ENCODE measurements around the gene NAV2.
A peak's percentile ranks its signal among the peaks of the same experiment; 100 is the strongest.

NAV2 gene, protein sequence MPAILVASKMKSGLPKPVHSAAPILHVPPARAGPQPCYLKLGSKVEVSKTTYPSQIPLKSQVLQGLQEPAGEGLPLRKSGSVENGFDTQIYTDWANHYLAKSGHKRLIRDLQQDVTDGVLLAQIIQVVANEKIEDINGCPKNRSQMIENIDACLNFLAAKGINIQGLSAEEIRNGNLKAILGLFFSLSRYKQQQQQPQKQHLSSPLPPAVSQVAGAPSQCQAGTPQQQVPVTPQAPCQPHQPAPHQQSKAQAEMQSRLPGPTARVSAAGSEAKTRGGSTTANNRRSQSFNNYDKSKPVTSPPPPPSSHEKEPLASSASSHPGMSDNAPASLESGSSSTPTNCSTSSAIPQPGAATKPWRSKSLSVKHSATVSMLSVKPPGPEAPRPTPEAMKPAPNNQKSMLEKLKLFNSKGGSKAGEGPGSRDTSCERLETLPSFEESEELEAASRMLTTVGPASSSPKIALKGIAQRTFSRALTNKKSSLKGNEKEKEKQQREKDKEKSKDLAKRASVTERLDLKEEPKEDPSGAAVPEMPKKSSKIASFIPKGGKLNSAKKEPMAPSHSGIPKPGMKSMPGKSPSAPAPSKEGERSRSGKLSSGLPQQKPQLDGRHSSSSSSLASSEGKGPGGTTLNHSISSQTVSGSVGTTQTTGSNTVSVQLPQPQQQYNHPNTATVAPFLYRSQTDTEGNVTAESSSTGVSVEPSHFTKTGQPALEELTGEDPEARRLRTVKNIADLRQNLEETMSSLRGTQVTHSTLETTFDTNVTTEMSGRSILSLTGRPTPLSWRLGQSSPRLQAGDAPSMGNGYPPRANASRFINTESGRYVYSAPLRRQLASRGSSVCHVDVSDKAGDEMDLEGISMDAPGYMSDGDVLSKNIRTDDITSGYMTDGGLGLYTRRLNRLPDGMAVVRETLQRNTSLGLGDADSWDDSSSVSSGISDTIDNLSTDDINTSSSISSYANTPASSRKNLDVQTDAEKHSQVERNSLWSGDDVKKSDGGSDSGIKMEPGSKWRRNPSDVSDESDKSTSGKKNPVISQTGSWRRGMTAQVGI (N-terminal part only)

DNA sequence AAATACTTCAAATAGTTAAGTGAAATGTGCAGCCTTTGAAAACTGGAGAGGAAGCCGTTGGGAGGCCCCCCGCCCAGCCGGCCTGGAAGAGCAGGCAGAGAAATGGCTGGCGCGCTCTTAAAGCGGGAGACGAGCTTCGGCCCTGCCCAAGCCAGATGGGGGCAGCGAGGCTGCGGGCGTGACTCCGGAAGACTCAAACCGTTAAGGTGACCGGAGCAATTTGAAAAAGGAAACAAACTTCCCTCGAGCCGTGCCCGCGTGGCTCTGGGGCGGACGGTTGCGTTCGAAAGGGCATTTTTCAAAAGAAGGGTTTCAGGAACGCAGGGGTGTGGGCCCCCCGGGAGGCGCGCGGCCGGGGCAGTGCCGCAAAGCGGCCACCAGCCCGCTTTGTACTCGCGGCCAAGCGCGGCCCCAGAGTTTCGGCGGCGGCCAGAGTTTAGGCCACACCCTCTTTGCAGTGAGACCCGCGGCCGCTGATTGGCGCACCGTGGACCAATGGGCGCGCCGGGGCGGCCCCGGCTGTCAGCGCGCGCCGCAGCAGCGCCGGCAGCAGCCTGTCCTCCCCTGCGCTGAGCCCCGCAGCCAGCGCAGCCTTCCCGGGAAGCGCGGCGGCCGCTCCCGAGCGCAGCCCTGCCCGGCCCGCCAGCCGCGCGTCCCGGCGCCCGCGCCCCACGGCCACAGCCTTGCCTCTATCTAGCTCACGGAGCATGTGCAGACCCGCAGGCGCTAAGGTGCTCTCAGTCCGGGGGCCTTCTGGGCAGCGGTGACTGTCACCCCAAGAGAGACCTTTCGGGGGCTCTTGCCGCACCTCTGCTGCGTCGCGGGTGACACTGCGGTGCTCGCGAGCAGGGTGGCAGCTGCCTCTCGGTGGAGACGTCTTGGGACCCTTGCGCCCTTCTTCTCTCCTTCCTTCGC, at the start of gene NAV2:
Gene NAV2 (plus strand): TSS at position 557 of the 915 bp plus-strand sequence. CDS start 859 bp downstream, outside the sequence.
- Histone ChIP-seq H3K9me3 (ENCODE audit: control insufficient read depth, insufficient read depth, low read length) (no peaks in the 10 kb centered on the region), H3K36me3 (ENCODE audit: insufficient read depth, low read length) (no peaks in the 10 kb centered on the region), H3K9ac (ENCODE audit: low read depth, low read length) (peak within 1 kb of the TSS; percentile 72), H3K4me1 (ENCODE audit: insufficient read depth, low read length) (peaks cover 11% of the 10 kb centered on the region)

DNA sequence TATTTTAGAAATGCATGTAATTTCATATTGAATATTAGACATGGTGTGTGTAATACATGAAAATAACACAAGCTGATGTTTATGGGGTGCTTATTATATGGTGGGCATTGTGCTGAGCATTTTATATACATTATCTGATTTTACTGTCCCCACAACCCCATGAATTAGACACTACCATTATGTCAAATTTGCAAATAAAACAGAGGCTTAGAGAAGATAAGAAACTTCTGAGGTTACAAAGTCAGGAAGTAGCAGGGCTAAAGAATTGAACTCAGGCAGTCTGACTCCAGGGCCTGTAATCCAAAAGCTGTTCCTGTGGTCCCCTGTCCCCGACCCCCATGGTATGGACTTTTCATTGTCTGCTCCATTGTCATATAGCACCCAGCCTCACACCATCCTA, 49.4 kb upstream of the NAV2 start:
- Histone ChIP-seq H3K9me3 (ENCODE audit: control insufficient read depth, insufficient read depth, low read length) (no peaks in the 10 kb centered on the region), H3K4me1 (ENCODE audit: insufficient read depth, low read length) (peaks cover 11% of the 10 kb centered on the region; the same call in 1 of the 2 replicates), H3K36me3 (ENCODE audit: insufficient read depth, low read length) (no peaks in the 10 kb centered on the region), H3K9ac (ENCODE audit: low read depth, low read length) (no peak overlapping the region)

DNA sequence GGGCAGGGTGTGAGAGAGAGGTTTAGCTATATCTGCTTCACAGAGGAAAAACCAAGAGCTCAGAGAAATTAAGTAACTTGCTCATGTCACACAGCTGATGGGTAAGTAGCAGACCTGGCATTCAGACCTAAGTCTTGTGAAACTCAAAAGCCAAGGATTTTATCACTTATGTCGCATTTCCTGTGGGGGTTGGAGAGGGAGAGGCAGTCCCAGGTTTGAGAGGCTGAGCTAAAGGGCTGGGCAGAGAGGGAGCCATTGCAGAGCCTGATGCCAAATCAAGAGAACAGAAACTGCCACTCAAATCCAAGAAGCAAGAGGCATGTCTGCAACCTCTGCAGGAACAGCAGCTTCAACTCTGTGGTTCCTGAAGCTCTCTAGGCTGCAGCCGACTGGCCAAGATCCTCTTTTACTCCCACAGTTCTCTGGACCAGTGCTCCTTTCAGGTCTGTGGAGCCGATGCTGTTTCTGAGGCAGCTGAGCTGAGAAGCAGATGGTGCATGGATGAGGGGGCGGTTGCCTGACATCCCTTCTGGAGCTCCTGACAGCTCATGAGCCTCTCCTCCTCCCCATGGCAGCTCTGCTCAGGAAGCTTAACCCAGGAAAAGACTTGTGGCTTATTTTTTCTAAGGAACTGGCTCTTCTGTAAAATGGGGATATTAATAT, 47.6 kb upstream of the NAV2 start:
- no peaks in the 10 kb centered on the region for H3K36me3 ChIP-seq (ENCODE audit: insufficient read depth, low read length)
- no peak overlapping the region for H3K9ac ChIP-seq (ENCODE audit: low read depth, low read length)
- H3K4me1 ChIP-seq (ENCODE audit: insufficient read depth, low read length), result peaks cover 11% of the 10 kb centered on the region; the same call in 1 of the 2 replicates
- no peaks in the 10 kb centered on the region for H3K9me3 ChIP-seq (ENCODE audit: control insufficient read depth, insufficient read depth, low read length)

DNA sequence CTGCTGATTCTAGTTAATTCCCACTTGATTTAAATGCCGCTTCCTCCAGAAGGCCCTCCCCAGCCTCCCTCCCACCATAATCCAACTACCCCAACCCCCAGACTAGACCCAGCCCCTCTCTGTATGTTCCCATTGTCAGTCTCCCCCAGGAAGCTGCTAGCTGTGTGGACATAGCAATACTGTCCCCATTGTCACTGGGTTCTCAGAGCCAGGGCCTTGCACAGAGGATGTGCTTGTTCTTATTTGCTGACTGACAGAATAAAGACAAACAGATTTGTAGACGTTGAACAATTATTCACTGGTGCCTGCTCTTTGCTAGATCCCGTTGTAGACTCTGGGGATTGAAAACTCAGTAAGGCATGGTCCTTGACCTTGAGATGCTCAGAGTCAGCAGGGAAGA, 45.7 kb upstream of the NAV2 start:
- H3K4me1 ChIP-seq (ENCODE audit: insufficient read depth, low read length), result peaks cover 18% of the 10 kb centered on the region
- no peaks in the 10 kb centered on the region for H3K36me3 ChIP-seq (ENCODE audit: insufficient read depth, low read length)
- no peak overlapping the region for H3K9ac ChIP-seq (ENCODE audit: low read depth, low read length)
- H3K9me3 ChIP-seq (ENCODE audit: control insufficient read depth, insufficient read depth, low read length), result no peaks in the 10 kb centered on the region

DNA sequence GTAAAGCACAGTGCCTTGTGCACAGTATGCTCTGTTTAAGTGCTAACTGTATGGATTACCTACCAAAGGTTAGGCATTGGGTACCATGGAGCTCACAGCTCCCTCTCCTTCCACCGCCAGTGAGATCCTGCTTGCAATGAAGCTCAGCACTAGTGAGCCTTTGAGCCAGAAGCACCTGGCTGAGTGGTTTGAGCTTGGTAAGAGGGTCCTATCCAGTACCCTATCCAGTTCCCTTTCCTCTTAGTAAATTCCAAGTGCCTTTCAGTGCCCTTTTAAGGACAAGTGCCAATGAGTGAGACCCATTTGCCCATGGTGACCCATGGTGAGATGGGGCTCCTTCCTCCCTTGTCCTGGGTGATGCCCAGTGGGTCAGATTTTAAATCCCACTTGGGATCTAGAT, 43.1 kb upstream of the NAV2 start:
- H3K9ac ChIP-seq (ENCODE audit: low read depth, low read length), result no peak overlapping the region
- no peaks in the 10 kb centered on the region for H3K9me3 ChIP-seq (ENCODE audit: control insufficient read depth, insufficient read depth, low read length)
- H3K4me1 ChIP-seq (ENCODE audit: insufficient read depth, low read length), result peaks cover 29% of the 10 kb centered on the region
- H3K36me3 ChIP-seq (ENCODE audit: insufficient read depth, low read length), result no peaks in the 10 kb centered on the region

DNA sequence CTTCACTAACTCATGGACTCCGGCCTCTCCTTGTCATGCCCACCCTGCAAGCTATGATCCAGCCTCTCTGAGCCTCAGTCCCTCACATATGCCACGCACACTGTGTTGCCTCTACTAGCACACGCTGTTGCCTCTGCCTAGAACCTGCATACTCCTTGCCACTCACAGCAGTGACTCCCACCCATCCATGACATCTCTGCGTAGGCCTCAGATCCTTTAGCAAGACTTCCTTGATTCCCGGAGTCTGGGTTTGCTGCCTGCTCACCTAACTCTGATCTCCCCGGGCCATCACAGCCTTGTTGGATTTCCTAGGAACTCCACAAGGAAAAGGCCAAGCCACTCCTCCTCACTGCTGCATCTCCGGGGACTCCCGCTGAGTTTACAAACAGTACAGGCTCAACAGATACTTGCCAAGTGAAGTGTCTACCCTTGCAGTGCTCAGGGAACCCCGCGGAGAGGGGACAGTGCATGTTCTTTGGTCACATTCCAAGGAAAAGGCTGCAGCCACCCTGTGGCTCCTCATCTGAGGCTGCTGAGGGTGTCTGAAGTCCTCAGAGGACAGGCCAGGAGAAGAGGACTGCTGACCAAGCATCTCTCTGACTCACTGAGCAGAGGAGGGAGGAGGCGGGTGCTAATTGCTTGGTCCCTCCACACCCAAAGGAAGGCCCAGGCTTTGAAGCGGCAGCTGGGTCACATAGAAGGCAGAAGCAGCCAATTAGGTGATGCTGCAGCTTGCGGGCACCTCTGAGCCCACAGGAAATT, 42.4 kb upstream of the NAV2 start:
- no peak overlapping the region for H3K9ac ChIP-seq (ENCODE audit: low read depth, low read length)
- no peaks in the 10 kb centered on the region for H3K36me3 ChIP-seq (ENCODE audit: insufficient read depth, low read length)
- no peaks in the 10 kb centered on the region for H3K9me3 ChIP-seq (ENCODE audit: control insufficient read depth, insufficient read depth, low read length)
- peaks cover 28% of the 10 kb centered on the region for H3K4me1 ChIP-seq (ENCODE audit: insufficient read depth, low read length)

DNA sequence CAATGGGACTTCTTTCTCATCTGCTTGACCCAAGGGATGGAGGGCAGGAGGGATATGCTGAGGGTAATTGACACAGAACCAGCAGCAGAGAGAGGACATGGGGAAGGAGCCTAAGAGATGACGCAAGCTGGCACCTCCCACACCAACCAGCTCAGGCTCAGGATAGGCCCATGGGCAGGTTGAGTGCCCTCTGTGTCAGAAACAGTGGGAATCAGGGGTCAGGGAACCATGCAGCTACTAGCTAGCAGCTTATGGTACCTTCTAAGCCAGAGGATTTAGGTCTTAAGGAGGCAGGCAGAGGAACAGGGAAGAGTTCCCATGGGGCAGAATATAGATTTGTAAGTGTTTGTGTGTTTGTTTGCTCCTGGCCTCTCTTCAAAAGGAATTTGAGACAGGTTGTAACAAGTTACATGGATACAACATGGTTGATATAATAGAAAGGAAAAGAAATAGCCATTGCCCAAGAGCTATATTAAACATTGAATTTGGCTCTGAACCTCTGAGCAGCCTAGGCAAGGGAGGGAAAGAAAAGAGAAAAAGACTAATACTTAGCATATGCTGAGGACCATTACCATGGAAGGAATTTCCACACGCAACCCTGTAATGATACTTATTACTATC, 39.9 kb upstream of the NAV2 start:
- Histone ChIP-seq H3K36me3 (ENCODE audit: insufficient read depth, low read length) (no peaks in the 10 kb centered on the region), H3K9ac (ENCODE audit: low read depth, low read length) (no peak overlapping the region), H3K9me3 (ENCODE audit: control insufficient read depth, insufficient read depth, low read length) (no peaks in the 10 kb centered on the region), H3K4me1 (ENCODE audit: insufficient read depth, low read length) (peaks cover 38% of the 10 kb centered on the region)

DNA sequence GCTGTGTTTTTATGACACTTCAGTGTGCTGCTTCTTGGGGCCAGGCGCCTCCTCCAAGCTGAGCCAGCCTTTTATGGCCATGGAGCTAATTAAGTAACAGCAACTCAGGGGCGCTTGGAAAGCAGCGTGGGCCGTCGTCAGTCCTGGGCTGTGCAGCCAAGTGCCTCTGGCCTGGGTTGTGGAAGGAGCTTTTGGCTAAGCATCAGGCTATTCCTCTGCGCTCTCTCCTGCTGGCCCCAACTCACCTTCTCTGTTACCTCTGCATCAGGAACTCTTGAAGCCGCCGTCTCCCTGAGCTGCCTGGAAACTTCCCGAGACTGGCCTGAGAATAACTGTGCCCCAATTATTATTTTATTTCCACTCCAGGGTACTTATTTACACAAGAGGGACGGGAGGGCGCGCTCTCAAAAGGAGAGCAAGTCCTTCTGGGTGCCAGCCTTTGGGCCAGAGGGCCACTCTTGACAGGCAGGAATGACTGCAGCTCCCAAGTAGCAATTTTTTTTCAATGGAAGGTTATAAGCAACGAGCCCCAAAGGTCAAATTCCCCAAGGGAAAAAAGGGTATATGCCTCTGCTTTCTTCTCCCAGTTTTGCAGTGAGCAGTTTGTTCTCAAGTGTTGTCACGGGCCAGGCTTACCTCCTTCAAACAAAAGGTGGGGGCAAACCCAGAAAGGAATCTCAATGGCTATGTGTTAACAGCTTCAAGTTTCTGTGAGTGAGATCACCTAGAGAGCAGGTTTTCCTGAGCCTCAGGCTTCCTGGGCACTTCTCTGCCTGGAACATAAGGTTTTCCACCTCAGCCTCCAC, 38.5 kb upstream of the NAV2 start:
- H3K36me3 ChIP-seq (ENCODE audit: insufficient read depth, low read length), result no peaks in the 10 kb centered on the region
- H3K9me3 ChIP-seq (ENCODE audit: control insufficient read depth, insufficient read depth, low read length), result no peaks in the 10 kb centered on the region
- no peak overlapping the region for H3K9ac ChIP-seq (ENCODE audit: low read depth, low read length)
- peaks cover 38% of the 10 kb centered on the region for H3K4me1 ChIP-seq (ENCODE audit: insufficient read depth, low read length)

DNA sequence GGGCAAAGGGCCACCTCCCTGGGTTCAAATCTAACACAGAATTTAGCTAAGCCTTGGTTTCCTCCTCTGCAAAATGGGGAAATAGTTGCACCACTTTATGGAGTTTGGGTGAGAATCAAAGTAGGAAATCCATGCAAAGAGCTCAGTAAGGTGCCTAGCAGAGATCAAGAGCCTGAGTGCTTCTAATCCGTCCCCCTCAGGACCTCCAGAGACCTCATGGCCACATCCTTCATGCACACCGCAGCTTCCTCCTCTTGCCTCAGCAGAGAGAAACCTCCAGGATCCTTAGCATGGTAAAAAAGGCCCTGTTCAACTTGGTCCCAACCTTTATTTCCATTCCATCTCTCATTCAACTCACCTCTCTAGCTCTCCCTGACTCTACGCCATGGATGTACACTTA, 37.8 kb upstream of the NAV2 start:
- Histone ChIP-seq H3K9ac (ENCODE audit: low read depth, low read length) (no peak overlapping the region), H3K9me3 (ENCODE audit: control insufficient read depth, insufficient read depth, low read length) (no peaks in the 10 kb centered on the region), H3K36me3 (ENCODE audit: insufficient read depth, low read length) (no peaks in the 10 kb centered on the region), H3K4me1 (ENCODE audit: insufficient read depth, low read length) (peaks cover 39% of the 10 kb centered on the region)

DNA sequence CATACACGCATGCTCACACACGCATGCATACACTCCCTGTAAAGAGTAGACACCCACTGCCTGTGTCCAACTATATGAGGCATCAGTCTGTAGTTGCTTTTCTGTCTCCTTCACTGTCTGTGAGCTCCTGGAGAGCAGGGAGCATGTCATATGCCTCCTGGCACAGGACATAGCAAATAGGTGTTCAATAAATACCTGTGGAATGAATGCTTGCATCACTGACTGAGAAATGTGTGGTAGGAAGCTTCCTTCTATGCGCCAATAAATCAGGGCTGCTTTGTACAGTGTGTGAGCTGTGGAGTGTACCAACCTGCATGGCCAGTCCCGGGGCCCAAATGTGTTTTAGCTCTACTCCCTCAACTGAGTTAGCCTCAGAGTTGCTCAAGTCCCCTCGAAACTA, 37.2 kb upstream of the NAV2 start:
- H3K36me3 ChIP-seq (ENCODE audit: insufficient read depth, low read length), result no peaks in the 10 kb centered on the region
- peaks cover 39% of the 10 kb centered on the region for H3K4me1 ChIP-seq (ENCODE audit: insufficient read depth, low read length)
- no peak overlapping the region for H3K9ac ChIP-seq (ENCODE audit: low read depth, low read length)
- H3K9me3 ChIP-seq (ENCODE audit: control insufficient read depth, insufficient read depth, low read length), result no peaks in the 10 kb centered on the region

DNA sequence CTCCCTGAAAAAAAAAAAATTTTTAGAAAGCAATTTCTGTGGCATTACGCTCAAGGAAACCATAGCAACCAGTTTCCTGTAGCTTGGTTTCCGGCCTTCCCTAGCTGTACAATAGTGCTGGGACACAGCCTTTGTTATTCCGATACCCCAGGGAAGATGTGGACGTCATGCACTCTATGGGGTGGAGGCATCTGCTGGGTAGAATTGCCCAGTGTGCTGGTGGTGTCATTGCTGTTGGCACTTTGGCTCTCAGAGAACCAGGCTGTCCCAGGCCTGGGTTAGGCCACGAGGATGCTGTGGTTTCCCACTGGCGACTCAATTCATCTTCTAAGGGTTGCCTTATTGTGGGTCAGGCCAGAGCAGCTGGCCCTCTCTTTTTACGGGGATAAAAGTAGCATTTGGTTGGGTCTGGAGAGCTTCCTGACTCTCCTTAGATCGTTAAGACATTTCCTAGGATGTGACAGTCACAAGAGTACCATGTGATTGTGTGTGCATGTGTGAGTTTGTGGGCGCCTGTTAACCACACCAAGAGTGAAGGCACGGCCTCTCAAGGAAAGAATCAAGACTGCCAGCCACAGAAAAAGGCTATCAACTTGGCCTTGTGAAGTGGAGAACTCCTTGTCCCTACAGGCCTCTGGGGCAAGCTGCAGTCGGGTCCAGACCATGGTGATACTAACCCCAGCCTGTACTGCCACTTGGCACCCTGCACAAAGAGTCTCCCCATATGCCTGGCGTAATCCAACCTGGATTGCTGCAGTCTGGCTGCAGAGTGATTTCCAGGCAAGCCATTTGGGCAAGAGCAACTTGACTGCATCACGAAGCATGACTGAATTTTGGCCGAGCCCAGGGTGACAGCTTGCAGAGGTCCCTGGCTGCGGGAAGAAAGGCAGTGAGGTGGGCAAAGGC, 35.9 kb upstream of the NAV2 start:
- no peaks in the 10 kb centered on the region for H3K36me3 ChIP-seq (ENCODE audit: insufficient read depth, low read length)
- no peak overlapping the region for H3K9ac ChIP-seq (ENCODE audit: low read depth, low read length)
- no peaks in the 10 kb centered on the region for H3K9me3 ChIP-seq (ENCODE audit: control insufficient read depth, insufficient read depth, low read length)
- H3K4me1 ChIP-seq (ENCODE audit: insufficient read depth, low read length), result peaks cover 35% of the 10 kb centered on the region

All from ES-I3 (cell line).